COR-L47 (cell line): ENCODE data around the gene ERCC8.
"Not testable (repeated sequence)": the region's sequence is repeated elsewhere in the genome, so short reads cannot be mapped to it uniquely, and the experiment has no call there.

Experiments
- DNase-seq: peaks from one replicate; lab custom pipeline; 2025; lab: John Stamatoyannopoulos, UW

ERCC8 gene

GRCh38 chr5:60916646-60917045, 28.2 kb downstream of the ERCC8 start:
- DNase-seq: no peak

DNA sequence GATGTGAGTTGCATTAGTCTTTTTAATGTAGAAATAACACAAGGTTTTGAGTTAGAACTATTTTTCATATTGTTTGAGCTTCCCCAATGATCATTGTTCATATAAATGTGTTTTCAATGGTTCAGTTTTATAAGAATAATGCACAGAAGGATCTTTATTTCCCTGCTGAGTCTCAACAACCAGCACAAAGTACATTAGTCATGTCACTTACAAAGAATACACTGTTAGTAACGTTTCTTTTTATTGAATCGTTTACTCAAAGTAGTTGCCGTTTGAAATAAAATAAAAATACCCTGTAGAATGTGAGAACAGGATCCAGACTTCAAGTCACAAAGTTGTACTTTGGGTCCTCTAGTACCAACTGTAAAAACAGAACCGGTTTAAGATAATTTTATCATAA, 41.5 kb downstream of the ERCC8 start:
- DNase-seq: no peak

- no peak for DNase-seq
Measured at GRCh38 chr5:60896991-60897390, 47.9 kb downstream of the ERCC8 start.

GRCh38 chr5:60893521-60893920, 51.3 kb downstream of the ERCC8 start:
- no peak for DNase-seq

DNA sequence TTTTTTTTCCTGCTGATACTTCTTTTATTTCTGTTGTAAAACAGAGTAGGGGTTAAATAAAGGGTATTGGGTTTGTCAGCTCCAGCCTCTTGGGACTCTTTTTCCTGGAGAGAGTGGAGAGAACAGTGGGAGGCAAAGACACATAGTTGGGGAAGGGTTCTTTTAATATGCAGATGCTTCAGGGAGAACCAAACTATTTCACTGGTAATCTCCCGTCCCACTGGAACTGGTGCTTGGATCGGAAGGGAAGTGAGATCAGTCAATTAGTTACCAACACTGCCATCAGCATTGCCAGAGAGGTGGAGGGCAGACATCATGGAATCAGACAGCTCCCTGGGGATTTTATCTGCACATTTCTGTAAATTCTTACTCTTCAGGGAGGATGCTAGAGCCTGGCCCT, 53.2 kb downstream of the ERCC8 start:
- DNase-seq: no peak

GRCh38 chr5:60888359-60889061, 56.4 kb downstream of the ERCC8 start:
- no peak for DNase-seq

DNA sequence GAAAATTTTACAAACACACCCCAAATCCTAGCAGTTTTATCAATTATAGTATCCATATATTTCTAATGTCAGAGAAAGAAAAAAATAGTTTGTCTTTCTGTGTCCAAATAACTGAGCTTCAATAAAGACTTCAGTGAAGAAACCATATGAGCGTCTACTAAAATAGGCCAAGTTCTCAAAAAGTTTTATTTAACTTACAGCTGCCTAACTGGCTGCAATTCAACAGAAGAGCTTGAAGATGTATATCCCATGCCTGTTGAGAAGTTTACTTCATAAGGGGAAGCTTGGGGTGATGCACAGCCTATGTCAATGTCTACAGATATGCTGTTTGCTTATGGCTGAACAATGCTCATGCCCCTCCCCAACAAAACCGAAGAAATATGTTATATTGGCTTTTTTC, 57.1 kb downstream of the ERCC8 start:
- DNase-seq: no peak

DNA sequence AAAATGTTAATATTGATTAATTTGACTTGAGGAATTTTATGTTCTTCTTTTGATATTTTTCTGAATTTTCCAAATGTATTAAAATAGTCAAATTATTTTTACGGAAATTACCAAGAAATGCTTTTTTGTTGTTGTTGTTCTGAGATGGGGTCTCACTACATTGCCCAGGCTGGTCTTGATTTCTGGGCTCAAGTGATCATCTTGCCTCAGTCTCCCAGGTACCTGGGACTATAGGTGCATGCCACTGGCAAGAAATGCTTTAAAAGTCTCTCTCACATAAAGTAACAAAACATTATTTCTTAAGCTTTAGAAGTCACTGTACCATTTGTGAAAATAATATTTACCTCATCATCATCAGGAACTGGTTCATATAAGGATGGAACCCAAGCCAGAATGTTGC, 57.8 kb downstream of the ERCC8 start:
- DNase-seq: no peak

- no peak for DNase-seq
Measured at GRCh38 chr5:60886158-60886557, 58.7 kb downstream of the ERCC8 start.

DNA sequence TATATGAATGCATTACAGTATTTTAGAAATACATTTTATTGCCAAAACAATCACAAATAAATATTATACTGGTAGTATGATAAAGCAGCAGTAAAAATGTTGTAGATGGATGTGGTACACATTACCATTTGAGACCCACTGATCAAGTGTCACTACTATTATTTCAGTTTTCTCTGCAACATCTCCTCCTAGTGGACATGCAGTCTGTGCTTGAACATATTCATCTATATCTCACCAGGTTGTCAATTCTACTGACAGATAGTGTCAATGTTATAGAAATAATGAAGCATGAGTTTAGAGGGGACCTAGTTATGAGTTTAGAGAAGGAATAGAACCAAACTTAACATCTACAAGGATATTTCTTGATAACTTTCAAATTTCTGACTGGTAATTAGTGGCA, 61.6 kb downstream of the ERCC8 start:
- no peak for DNase-seq

- no peak for DNase-seq
Measured at GRCh38 chr5:60872892-60873291, 72.0 kb downstream of the ERCC8 start.

GRCh38 chr5:60870857-60871256, 74.0 kb downstream of the ERCC8 start:
- DNase-seq: no peak

DNA sequence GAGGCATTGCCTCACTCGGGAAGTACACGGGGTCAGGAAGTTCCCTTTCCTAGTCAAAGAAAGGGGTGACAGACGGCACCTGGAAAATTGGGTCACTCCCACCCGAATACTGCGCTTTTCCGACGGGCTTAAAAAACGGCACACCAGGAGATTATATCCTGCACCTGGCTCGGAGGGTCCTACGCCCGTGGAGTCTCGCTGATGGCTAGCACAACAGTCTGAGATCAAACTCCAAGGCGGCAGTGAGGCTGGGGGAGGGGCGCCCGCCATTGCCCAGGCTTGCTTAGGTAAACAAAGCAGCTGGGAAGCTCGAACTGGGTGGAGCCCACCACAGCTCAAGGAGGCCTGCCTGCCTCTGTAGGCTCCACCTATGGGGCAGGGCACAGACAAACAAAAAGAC, 84.3 kb downstream of the ERCC8 start:
- DNase-seq: not testable (repeated sequence)

GRCh38 chr5:60856066-60856465, 88.8 kb downstream of the ERCC8 start:
- DNase-seq: no peak

DNA sequence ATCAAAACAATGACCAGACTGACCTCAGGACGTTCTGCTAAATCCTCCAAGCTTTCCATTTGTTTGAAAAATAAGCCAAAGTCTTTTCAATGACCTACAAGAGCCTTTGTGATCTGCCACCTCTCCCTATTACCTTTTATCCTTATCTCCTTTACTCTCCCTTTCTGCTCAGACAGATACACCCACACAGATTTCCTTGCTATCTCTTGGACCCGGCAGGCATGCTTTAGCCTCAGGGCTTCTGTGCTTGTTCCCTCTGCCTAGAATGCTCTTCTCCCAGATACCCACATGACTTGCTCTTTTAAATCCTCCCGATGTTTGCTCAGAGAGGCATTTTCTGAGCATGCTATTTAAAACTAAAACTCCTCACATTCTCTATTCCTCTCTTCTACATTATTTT, 91.9 kb downstream of the ERCC8 start:
- no peak for DNase-seq

DNA sequence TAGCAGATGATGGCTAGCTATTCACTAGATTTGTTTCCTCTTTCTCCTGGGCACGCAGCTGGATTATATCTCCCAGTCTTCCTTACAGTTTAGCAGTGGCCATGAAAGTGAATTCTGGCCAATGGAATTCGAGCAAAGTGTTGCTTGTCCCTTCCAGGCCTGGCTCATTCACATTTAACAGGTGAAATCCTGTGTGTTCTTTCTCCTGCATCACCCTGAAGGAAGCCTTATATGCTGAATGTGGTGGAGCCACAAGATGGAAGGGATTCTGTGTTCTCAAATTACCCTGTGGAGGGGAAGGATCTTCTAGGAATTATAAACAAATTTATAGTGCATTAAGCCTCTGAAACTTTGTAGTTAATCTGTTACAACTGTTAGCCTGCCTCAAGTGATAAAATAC, 92.6 kb downstream of the ERCC8 start:
- DNase-seq: no peak

GRCh38 chr5:60851626-60852025, 93.2 kb downstream of the ERCC8 start:
- DNase-seq: no peak

DNA sequence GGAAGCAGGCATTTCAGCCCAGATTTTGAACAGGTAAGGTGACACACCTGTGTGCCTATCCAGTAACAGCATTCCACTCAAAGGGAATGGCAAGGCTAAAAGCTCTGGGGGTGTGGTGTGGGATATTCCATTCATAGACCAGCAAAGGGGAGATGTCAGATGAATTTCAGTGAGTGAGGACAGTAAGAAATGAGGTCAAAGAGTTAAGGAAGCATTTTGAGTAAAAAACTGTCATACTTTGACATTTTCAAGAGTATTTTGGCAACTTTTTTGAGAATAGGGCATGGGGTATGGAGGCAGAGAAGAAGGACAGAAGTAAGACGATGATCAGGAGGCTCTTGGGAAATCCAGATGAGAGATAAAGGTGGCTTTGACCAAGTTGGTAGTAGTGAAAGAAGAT, 98.6 kb downstream of the ERCC8 start:
- DNase-seq: no peak

DNA sequence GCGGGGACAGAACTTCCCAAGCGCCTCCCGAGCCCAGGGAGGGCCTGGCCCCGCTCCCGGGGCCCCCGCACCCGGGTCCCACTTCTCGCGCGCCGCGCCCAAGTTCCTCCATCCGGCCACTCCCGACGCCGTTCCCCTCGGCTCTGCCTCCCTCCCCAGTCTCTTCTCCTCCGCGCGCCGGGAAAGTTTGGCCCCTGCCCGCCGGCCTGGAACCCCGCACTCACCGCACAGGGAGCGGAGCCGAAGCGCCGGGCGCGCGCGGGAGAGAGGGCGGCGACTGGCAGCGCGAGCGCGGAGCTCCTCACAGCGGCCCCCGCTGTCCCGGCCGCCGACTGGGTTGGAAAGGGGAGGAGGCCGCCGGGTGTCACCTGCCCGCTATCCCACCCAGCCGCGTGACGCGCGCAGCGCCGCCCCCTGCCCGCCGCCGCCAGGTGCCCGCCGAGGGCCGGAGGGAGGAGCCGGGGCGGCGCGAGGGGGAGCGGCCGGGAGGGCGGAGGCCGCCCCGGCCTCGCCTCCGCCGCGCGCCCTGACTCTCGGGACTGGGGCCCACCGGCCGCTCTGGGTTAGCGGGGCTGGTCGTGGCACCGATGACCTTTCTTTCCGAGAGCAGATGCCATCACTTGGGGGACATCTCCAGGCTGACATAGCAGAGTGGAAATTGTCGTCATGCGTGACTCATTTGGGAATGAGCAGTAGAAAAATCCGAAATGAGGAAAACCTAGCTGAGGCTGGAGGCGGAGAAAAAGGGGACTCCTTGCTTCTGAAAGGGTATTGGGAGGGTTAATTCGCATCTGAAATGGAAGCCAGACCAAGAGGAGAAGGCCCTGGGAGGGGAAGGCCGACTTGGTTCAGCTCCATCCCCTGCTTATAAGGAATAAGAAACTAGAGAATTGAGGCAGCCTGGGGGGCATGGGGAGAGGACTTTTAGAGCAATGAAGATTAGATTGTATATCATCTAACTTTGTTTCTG, 100.6 kb downstream of the ERCC8 start, which contains the start of gene ELOVL7:
Gene ELOVL7, minus strand, starts transcription at position 334 of the 970 bp plus-strand sequence. CDS start 56,872 bp downstream, outside the sequence.
- DNase-seq: peak; percentile 84

- DNase-seq: no peak
Measured at GRCh38 chr5:60843386-60843935, 101.4 kb downstream of the ERCC8 start.

DNA sequence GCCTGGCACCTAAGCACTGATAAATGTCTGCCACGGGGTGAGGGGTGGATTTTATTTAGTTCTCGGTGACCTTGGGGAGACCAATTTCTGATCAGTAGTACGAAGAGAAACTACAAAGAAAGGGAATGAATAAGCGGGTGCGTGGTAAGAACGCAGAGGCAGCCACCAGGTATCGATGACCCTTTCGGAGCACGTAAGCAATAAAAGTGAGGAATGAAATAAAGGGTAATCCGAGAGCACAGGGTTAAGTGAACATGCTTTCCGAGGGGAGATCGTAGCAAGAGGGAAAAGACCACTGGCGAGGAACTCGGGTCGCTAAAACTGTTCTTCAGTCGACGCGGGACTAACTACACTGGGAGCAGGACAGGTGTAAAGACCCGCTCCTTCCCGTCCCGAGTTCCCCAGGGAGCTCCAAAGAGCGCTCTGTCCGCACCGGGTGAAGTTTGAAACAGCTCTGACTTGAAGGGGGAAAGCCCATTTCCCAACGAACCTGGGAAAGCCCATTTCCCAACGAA, 101.9 kb downstream of the ERCC8 start:
- no peak for DNase-seq

- DNase-seq: no peak
Measured at GRCh38 chr5:60841361-60841760, 103.5 kb downstream of the ERCC8 start.

DNA sequence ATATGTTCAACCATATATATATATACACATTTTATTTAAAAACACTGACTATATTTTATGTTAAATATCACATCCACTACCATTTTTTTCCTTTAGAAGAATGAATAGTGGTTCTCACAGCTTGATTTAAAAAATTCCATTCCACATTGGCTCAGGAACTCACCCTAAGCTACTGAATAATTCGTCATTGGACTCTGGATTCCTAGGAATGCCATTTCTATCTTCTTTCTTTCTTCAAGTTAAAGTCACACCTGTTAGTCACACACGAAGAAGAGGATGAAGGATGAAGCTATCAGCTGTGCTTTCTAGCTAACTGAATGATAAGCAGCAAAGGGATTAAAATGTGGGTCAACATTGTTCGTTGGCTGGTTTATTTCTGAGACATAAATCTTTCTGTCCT, 108.7 kb downstream of the ERCC8 start:
- DNase-seq: no peak
